Stimulated activated CD8-positive, alpha-beta memory T cell treated with anti-CD3 and anti-CD28 coated beads, Interleukin-4, amount 100 ng/mL, for 4 hours (primary cell): ENCODE data around the gene ADK.
"Not testable (repeated sequence)": the region's sequence is repeated elsewhere in the genome, so short reads cannot be mapped to it uniquely, and the experiment has no call there.

Experiments
- DNase-seq, 2 donors: peaks; one replicate each; pipeline ENCODE4 v3.0.0-alpha.2; 2020; ENCODE audit warnings: low read depth in 2 of 2, low spot score in 1 of 2

ADK gene

DNA sequence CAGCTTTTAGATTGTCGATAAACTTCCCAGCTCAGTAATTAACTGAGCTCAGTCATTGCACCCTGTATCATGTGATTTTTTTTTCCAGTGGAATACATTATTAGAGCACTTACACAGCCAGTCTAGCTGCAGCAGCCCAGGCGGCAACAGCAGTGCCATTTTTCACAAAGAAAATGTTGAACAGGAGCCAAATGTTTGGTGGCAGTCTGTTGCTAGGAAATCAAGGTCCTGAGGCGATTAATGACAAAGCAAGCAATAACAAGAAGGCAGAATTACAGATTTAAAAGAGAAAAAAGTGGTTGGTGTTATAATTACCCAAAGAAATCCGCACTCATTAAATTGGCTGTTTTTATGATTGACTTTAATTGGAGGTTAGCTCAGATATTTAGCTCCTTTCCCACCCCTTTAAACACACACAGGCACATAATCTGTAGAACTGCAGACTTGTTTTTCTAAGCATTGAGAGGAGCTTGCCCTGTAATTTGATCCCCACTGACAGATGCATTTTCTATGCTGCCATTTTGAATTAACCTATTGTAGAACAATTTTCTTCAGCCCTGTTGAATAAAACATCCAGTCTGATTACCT lies 267.4 kb downstream of the ADK start:
- no peak for DNase-seq

DNA sequence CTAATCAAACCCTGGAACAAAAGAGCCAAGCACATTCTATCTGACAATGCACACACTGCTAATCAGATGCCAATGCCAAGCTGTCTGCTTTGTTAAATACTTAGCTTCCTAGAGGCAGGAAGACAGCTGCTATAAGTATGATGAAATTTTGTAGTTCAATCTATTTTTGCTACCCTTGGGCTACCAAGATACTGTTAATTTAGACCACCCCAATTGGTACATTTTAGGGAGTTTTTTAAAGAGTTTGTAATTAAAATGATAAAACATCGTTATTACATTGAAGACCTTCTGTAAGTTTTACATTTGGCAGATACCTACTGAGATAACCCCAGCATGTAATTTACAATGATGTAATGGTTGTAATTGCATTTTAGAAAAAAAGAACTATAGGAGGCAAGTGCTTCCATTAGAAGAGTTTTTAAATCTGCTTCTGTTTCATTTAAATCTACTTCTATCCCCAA lies 268.5 kb downstream of the ADK start:
- no peak for DNase-seq

GRCh38 chr10:74419958-74420375 lies 268.9 kb downstream of the ADK start:
- DNase-seq: peak in 1 of 2 donors; percentile 7

GRCh38 chr10:74424565-74424964 lies 273.5 kb downstream of the ADK start:
- no peak for DNase-seq

DNA sequence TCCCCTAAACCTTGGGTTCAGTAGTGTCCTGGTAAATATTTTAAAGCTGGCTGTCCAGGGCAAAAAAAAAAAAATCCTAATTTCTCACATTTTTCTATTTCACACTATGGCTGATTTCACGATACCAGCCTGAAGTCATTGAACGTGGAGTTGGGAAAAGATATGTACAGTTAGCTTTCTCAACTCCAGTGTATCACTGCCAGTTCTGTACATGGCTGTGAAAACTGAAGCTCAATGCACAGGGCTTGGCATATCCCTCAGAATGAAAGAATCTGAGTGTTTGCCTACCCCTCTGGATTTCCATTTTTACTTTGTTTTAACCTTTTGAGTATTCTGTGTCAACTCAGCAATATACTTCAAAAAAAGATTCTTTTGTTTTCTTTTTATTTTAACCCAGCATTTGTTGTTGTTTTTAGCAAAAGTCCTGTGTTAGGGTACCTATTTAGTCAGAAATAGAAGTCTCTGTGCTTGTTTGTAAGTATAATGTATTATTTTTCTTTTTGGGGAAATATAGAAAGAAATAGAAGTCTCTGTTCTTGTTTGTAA lies 274.5 kb downstream of the ADK start:
- no peak for DNase-seq

DNA sequence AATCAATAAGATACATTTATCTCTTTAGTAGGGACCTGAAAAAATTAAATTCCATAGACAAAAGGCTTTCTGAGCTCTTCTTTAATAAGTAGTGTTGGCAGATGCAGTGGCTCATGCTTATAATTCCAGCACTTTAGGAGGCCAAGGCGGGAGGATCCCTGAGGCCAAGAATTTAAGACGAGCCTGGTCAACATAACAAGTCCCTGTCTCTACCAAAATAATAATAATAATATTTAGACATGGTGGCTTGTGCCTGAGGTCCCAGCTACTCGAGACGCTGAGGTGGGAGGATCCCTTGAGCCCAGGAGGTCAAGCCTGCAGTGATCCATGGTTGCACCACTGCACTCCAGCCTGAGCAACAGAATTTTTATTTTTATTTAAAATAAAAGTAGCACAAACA lies 280.8 kb downstream of the ADK start:
- DNase-seq: no peak

GRCh38 chr10:74432841-74433594 lies 282.0 kb downstream of the ADK start:
- DNase-seq: no peak

GRCh38 chr10:74433595-74433956 lies 282.6 kb downstream of the ADK start:
- no peak for DNase-seq

DNA sequence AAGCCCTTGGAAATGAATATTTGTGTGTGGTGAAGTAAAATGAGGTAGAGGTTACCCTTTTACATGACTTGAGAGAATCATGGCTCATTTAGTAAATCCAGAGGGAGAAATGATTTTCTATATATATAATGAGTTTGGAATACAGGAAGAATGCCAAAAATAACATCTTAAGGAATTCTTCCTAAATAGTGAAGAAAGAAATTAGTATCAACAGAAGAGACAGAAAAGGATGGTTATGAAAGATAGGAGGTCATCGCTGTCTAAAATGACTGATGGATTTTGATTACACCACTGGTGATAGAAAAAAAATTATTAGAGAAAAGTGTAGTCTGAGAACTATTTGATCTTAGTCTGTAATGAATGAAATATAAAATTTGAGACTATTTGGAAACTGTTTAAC lies 283.0 kb downstream of the ADK start:
- DNase-seq: no peak

GRCh38 chr10:74434547-74434946 lies 283.5 kb downstream of the ADK start:
- DNase-seq: no peak

DNA sequence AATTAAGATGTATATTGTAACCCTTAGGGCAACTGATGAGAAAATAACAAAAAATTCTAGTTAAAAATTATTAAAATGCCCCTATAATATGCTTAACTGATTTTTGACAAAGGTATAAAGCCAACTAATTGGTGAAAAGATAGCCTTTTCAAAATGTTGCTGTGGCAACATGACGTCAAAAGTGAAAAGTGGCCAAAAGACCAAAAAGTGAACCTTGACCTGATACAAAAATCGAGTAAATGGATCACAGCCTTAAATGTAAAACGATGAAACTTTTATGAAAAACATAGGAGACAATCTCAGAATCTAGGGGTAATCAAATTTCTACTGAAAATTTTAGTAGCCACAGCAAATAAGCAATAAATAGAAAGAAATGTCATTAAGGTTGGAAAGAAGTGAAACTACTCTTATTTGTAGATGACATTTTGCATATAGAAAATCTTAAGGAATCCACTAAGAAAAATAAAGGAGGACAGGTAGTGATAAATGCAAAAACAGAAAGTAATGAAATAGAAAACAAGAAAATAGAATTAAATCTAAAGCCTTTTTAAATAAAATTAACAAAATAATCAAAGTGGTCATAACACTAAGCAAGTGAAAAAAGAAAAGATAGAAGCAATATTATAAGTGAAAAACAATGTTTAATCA lies 285.6 kb downstream of the ADK start:
- no peak for DNase-seq

- DNase-seq: no peak
These were observed 286.8 kb downstream of the ADK start for GRCh38 chr10:74437822-74438221.

- no peak for DNase-seq
These were observed 288.2 kb downstream of the ADK start for GRCh38 chr10:74439213-74439612.

DNA sequence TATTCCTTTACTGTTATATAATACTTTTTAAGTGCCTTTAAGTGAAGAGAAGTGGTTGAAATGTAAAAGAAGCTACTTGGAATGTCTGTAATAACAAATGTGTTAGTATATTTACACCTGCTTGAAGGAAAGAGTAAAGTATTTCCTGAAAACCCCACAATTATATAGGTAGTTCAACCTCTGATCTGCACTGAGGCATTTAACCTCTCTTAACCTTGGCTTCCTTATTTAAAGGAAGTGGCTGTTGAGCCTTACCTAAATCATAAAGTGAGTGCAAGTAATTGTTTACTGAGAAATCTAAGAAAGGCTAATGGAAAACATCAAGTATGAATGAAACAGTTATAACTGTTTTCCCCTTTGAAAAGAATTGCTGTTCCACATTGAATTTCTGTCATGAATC lies 294.5 kb downstream of the ADK start:
- no peak for DNase-seq

DNA sequence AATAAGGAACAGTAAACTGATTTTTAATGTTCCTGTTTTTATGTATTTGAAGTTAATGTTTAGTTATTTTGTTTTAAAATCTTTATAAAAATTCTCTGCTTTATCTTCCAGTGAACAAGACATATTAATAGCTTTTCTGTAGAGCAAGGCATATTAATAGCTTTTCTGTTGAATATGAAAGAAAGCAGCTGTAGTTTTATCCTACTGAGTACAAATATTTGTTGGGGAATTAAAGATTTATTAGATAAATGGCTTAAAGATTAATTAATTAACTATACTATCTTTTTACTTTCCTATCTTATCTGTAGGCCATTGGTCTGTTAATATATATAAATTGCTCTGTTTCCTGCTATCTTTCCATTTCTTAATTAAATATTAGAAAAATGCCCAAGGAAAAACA lies 299.6 kb downstream of the ADK start:
- DNase-seq: no peak

GRCh38 chr10:74451127-74451829 lies 300.3 kb downstream of the ADK start:
- DNase-seq: no peak

DNA sequence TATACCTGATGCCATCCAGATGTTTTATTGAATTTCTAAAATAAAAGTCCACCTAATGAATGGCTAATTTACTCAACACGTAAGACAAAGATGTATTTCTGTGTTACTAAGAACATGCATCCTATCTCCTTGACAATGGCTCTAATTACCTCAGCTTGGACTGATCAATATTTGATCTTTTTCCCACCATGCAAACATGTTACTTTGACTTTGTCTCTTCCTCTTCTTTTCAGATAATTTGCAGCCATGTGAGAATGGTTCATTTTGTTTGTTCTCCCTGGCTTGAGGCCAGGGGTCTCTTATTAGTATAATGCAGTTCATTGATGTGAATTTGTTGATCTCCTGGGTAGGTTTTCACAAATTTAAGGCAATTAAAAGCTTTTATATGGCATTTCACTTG lies 302.1 kb downstream of the ADK start:
- DNase-seq: no peak

DNA sequence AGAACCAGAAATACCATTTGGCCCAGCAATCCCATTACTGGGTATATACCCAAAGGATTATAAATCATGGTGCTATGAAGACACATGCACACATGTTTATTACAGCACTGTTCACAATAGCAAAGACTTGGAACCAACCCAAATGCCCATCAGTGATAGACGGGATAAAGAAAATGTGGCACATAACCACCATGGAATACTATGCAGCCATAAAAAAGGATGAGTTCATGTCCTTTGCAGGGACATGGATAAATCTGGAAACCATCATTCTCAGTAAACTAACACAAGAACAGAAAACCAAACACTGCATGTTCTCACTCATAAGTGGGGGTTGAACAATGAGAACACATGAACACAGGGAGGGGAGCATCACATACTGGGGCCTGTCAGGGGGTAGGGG lies 306.5 kb downstream of the ADK start:
- not testable (repeated sequence) for DNase-seq

DNA sequence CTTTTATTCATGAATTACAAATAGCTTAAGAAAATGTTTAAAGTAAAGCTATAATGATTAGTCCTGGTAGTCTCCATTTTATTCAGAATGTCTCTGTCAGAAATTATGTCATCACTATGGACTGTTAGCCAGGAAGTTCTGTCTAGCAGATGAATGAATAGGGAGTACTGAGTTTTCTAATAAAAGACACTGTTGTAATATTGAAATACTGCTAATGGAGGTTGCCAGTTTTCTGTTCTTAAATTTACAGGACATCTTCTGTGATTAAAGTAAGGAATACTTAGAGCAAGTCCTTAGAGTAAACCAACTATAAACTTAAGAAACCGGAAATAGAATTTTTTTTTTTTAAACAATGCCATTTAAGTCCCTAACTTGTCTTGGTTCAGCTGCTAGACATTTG lies 309.8 kb downstream of the ADK start:
- DNase-seq: no peak

DNA sequence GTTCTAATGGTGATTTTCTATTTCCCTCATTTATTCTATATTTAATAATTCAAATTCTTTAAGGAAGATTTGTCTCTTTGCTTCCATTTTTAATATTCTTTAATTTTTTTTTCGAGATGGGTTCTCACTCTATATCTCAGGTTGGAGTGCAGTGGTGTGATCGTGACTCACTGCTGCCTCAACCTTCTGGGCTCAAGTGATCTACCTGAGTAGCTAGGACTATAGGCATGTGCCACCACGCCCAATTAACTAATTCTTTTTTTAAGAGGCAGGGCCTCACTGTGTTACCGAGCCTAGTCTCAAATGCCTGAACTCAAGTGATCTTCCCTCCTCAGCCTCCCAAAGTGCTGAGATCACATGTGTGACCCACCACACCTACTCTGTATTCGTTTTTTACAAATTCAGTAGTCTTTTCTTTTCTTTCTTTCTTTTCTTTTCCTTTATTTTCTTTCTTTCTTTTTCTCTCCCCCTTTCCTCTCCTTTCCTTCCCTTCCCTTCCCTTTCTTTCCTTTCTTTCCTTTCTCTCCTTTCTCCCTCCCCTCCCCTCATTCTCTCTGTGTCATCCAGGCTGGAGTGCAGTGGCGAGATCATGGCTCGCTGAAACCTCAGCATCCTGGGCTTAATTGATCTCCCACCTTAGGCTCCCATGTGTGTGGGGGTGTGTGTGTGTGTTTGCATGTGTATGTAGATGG lies 323.1 kb downstream of the ADK start:
- DNase-seq: no peak

DNA sequence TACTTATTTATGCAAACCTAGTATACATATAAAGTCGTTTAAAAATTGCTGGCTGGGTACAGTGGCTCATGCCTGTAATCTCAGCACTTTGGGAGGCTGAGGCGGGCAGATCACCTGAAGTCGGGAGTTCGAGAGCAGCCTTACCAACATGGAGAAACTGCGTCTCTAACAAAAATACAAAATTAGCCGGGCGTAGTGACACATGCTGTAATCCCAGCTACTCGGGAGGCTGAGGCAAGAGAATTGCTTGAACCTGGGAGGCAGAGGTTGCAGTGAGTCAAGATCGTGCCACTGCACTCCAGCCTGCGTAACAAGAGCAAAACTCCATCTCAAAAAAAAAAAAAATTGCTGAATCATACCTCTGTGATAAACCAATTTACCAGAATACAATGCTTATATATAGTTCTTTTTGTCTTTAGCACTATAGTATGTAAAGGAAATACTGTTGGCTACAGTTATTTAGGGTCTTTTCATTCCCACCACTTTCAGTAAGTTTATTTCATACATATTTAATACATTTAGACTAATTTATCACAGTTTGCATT lies 325.2 kb downstream of the ADK start:
- not testable (repeated sequence) for DNase-seq
